CD14-positive monocyte (primary cell): ENCODE data around the gene EPB41L4B. TPM values are rescaled to one million over a fixed set of nuclear protein-coding genes. Genes with fewer than 3 reads are reported as not detected.

Source experiments
- DNase-seq, 3 donors: peaks; one replicate each; pipeline ENCODE4 v3.0.0-alpha.2; 2011 to 2022
- H2AFZ ChIP-seq: 2 replicates; pipeline ENCODE4 v1.6.0; 2012; ENCODE audit warnings: mild to moderate bottlenecking, low read depth, low read length, inconsistent platforms; ENCODE audit not compliant: insufficient read depth, poor library complexity, severe bottlenecking
- H3K27ac ChIP-seq, 2 donors: 1 replicate in 1 of 2; 2 replicates in 1 of 2; pipeline ENCODE4 v1.5.1; 2012 to 2013; ENCODE audit warnings: low read length in 2 of 2, control low read depth in 1 of 2, inconsistent platforms in 1 of 2, low read depth in 1 of 2, mild to moderate bottlenecking in 1 of 2
- H3K27me3 ChIP-seq, 2 donors: one replicate each; pipeline versions ENCODE4 v1.6.0 to v1.6.1; 2011 to 2013; ENCODE audit warnings: low read length in 2 of 2; ENCODE audit not compliant: control insufficient read depth in 2 of 2, insufficient read depth in 2 of 2
- H3K36me3 ChIP-seq, 2 donors: replicated peaks in 1 of 2; 1 replicate in 1 of 2; 2 replicates in 1 of 2; pipeline versions ENCODE4 v1.5.1 to v1.6.1; 2012 to 2013; ENCODE audit warnings: low read length in 2 of 2, control low read depth in 1 of 2, inconsistent platforms in 1 of 2, mild to moderate bottlenecking in 1 of 2; ENCODE audit not compliant: insufficient read depth in 2 of 2, control insufficient read depth in 1 of 2
- H3K4me1 ChIP-seq, 2 donors: 1 replicate in 1 of 2; 2 replicates in 1 of 2; pipeline versions ENCODE4 v1.5.1 to v1.6.1; 2012 to 2013; ENCODE audit warnings: low read length in 2 of 2, control low read depth in 1 of 2, inconsistent platforms in 1 of 2, mild to moderate bottlenecking in 1 of 2, moderate library complexity in 1 of 2; ENCODE audit not compliant: insufficient read depth in 2 of 2, control insufficient read depth in 1 of 2
- H3K4me2 ChIP-seq: replicated peaks from 2 replicates; pipeline ENCODE3; 2012; ENCODE audit warnings: low read length, moderate library complexity, mild to moderate bottlenecking; ENCODE audit not compliant: poor library complexity, severe bottlenecking; ENCODE audit errors: extremely low read depth
- H3K4me3 ChIP-seq, 3 experiments: fragments of 200-600 bp in 1 of 3; sonication (generic) in 1 of 3; replicated peaks in 1 of 3; 1 replicate in 2 of 3; 2 replicates in 1 of 3; pipeline ENCODE4 v1.5.1; 2011 to 2013; ENCODE audit warnings: low read length in 3 of 3, mild to moderate bottlenecking in 3 of 3, control low read depth in 2 of 3, low read depth in 2 of 3, inconsistent platforms in 1 of 3, moderate library complexity in 1 of 3
- H3K79me2 ChIP-seq: 2 replicates; pipeline ENCODE4 v1.6.0; 2012; ENCODE audit warnings: mild to moderate bottlenecking, control low read depth, inconsistent platforms, low read length, moderate library complexity; ENCODE audit not compliant: insufficient read depth
- H3K9ac ChIP-seq: 2 replicates; pipeline ENCODE4 v1.6.0; 2017; ENCODE audit warnings: low read length, mild to moderate bottlenecking; ENCODE audit not compliant: insufficient read depth, poor library complexity, severe bottlenecking
- H3K9me3 ChIP-seq, 2 donors: replicated peaks in 1 of 2; 1 replicate in 1 of 2; 2 replicates in 1 of 2; pipeline versions ENCODE4 v1.5.1 to v1.6.1; 2012 to 2013; ENCODE audit warnings: low read length in 2 of 2, control low read depth in 1 of 2; ENCODE audit not compliant: control insufficient read depth in 1 of 2, insufficient read depth in 1 of 2
- H4K20me1 ChIP-seq: 2 replicates; pipeline ENCODE4 v1.6.0; 2012; ENCODE audit warnings: mild to moderate bottlenecking, low read length, control low read depth, moderate library complexity; ENCODE audit not compliant: insufficient read depth
- H3K27ac Mint-ChIP-seq, 7 donors: one replicate each; pipeline ENCODE4 v1.8.0; 2020; ENCODE audit warnings: mild to moderate bottlenecking in 7 of 7, mixed read lengths in 7 of 7, moderate library complexity in 6 of 7, inconsistent platforms in 2 of 7
- H3K27me3 Mint-ChIP-seq, 3 donors: one replicate each; pipeline ENCODE4 v1.8.0; 2021 to 2022; ENCODE audit warnings: low read depth in 3 of 3, mild to moderate bottlenecking in 3 of 3, mixed read lengths in 3 of 3, moderate library complexity in 3 of 3, inconsistent platforms in 1 of 3
- H3K36me3 Mint-ChIP-seq, 2 donors: one replicate each; pipeline ENCODE4 v1.8.0; 2020; ENCODE audit warnings: mixed read lengths in 2 of 2, inconsistent platforms in 1 of 2, mild to moderate bottlenecking in 1 of 2
- H3K4me1 Mint-ChIP-seq: one replicate; pipeline ENCODE4 v1.8.0; 2020; ENCODE audit warnings: mild to moderate bottlenecking, mixed read lengths
- H3K4me3 Mint-ChIP-seq, 2 donors: one replicate each; pipeline ENCODE4 v1.8.0; 2020; ENCODE audit warnings: mild to moderate bottlenecking in 2 of 2, mixed read lengths in 2 of 2, moderate library complexity in 1 of 2
- H3K9me3 Mint-ChIP-seq, 7 donors: one replicate each; pipeline ENCODE4 v1.8.0; 2020 to 2022; ENCODE audit warnings: mixed read lengths in 7 of 7, mild to moderate bottlenecking in 6 of 7, moderate library complexity in 6 of 7, inconsistent platforms in 2 of 7
- WGBS: methylation state at CpG from one replicate; pipeline ENCODE4 v1.1.5; 2013; ENCODE audit warnings: missing lambda C conversion rate; ENCODE audit not compliant: insufficient coverage; 5-methylcytosine and 5-hydroxymethylcytosine counted together
- intact Hi-C, 2 donors: fragments of 100-400 bp; cut with micrococcal nuclease; formaldehyde crosslinking; loops; one replicate each; pipeline versions ENCODE4 v1.15.0 to v1.15.1; 2023
- polyA plus RNA-seq, 3 donors: library from polyadenylated mRNA; depleted of rRNA in 1 of 3; unstranded in 2 of 3; stranded (reverse) in 1 of 3; fragments of 300-500 nt in 2 of 3; fragments of >200 nt in 1 of 3; fragmentation: Illumina TruSeq in 2 of 3; gene quantifications; 1 replicate in 2 of 3; 2 replicates in 1 of 3; pipeline ENCODE4 v1.2.3, GENCODE V29; 2012 to 2021
- TF ChIP-seq, protein P1 (sequence below): fragments of 200-600 bp; IDR thresholded peaks from one replicate; pipeline ENCODE4 v1.8.0; 2022; ENCODE audit warnings: antibody characterized with exemption, mild to moderate bottlenecking

The EPB41L4B gene
- polyA plus RNA-seq, 3 donors = not detected

DNA sequence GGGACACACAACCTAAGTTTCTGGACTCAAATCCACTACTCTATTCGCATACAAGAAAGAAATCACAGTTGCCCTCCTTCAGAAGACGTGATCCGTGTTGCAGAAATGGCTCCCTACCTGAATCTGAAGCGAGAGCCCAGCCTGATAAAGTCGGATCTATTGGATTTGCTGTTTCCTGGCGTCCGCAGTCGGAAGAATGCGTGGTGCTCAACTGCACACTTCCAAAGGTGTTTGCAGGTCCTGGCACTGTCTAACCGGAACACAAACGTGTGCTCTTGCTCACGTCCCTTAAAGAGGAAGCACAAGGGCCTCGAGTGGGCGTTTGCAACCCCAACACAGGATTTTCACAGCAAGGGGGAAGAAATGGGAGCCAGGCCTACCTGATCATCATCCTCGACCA is 65.5 kb downstream of the EPB41L4B start:
- no peak overlapping the region for H3K9ac ChIP-seq
- peaks cover 11 to 25% (median 15%) of the 10 kb centered on the region in 3 donors for H3K27me3 Mint-ChIP-seq

GRCh38 chr9:109254317-109254716 is 66.5 kb downstream of the EPB41L4B start:
- Histone ChIP-seq H3K4me1 (no peaks in the 10 kb centered on the region), H3K79me2 (no peaks in the 10 kb centered on the region), H3K4me2 (no peak overlapping the region), H3K27ac (no peak overlapping the region), H3K9ac (no peak overlapping the region), H3K4me3 (no peak overlapping the region), H4K20me1 (no peaks in the 10 kb centered on the region), H3K9me3 (no peaks in the 10 kb centered on the region), H3K27me3 (no peaks in the 10 kb centered on the region), H3K36me3 (no peaks in the 10 kb centered on the region), H2AFZ (no peak overlapping the region)
- no peak overlapping the region for H3K27ac Mint-ChIP-seq
- DNase-seq = no peak
- H3K27me3 Mint-ChIP-seq = peaks cover 10 to 20% (median 17%) of the 10 kb centered on the region in 3 donors
- intact Hi-C loops = no loop called here
- no peak overlapping the region for H3K4me3 Mint-ChIP-seq
- no peaks in the 10 kb centered on the region for H3K9me3 Mint-ChIP-seq
- TF ChIP-seq, protein P1, sequence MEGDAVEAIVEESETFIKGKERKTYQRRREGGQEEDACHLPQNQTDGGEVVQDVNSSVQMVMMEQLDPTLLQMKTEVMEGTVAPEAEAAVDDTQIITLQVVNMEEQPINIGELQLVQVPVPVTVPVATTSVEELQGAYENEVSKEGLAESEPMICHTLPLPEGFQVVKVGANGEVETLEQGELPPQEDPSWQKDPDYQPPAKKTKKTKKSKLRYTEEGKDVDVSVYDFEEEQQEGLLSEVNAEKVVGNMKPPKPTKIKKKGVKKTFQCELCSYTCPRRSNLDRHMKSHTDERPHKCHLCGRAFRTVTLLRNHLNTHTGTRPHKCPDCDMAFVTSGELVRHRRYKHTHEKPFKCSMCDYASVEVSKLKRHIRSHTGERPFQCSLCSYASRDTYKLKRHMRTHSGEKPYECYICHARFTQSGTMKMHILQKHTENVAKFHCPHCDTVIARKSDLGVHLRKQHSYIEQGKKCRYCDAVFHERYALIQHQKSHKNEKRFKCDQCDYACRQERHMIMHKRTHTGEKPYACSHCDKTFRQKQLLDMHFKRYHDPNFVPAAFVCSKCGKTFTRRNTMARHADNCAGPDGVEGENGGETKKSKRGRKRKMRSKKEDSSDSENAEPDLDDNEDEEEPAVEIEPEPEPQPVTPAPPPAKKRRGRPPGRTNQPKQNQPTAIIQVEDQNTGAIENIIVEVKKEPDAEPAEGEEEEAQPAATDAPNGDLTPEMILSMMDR = no peak
- no peaks in the 10 kb centered on the region for H3K36me3 Mint-ChIP-seq
- H3K4me1 Mint-ChIP-seq = peaks cover 7% of the 10 kb centered on the region
- WGBS = no CpG with 5 or more reads among the region's 4 CpGs

More for the DNA sequence above, 65.5 kb downstream of the EPB41L4B start:
- Mint-ChIP-seq H3K4me3 (no peak overlapping the region), H3K27ac (no peak overlapping the region), H3K4me1 (peaks cover 7% of the 10 kb centered on the region), H3K36me3 (no peaks in the 10 kb centered on the region), H3K9me3 (no peaks in the 10 kb centered on the region)
- H3K27ac ChIP-seq = no peak overlapping the region
- WGBS = 87% methylated on average over 15 of the region's 15 CpGs
- TF ChIP-seq, protein P1 = no peak
- no peak for DNase-seq
- no peaks in the 10 kb centered on the region for H3K4me1 ChIP-seq
- H3K27me3 ChIP-seq = no peaks in the 10 kb centered on the region
- H3K4me2 ChIP-seq = no peak overlapping the region
- H3K4me3 ChIP-seq = no peak overlapping the region
- no peaks in the 10 kb centered on the region for H3K79me2 ChIP-seq
- H3K36me3 ChIP-seq = no peaks in the 10 kb centered on the region
- no peaks in the 10 kb centered on the region for H4K20me1 ChIP-seq
- no peaks in the 10 kb centered on the region for H3K9me3 ChIP-seq
- intact Hi-C loops = no loop called here
- H2AFZ ChIP-seq = no peak overlapping the region
